LNCaP clone FGC (cell line): ENCODE results near the gene RPS6KA4.

ENCODE experiments used
- DNase-seq: peaks from one replicate; pipeline ENCODE4 v3.0.0-alpha.2; 2011; ENCODE audit warnings: low read depth
- H3K4me3 ChIP-seq: 2 replicates; pipeline ENCODE4 v1.5.1; 2011; ENCODE audit warnings: mild to moderate bottlenecking, low read depth, low read length, control low read depth
- CTCF ChIP-seq: IDR thresholded peaks from 2 replicates; pipeline ENCODE4 v1.5.1; 2012; ENCODE audit warnings: mild to moderate bottlenecking; ENCODE audit not compliant: control insufficient read depth, insufficient read depth; ENCODE audit errors: extremely low read depth

RPS6KA4 gene

GRCh38 chr11:64390558-64390957, 31.6 kb downstream of the RPS6KA4 start:
- no peak for DNase-seq
- TF ChIP-seq CTCF = no peak
- H3K4me3 ChIP-seq = no peak overlapping the region

- no peak for DNase-seq
- H3K4me3 ChIP-seq = no peak overlapping the region
- TF ChIP-seq CTCF = no peak
These were observed 32.9 kb downstream of the RPS6KA4 start for GRCh38 chr11:64391839-64392238.

- H3K4me3 ChIP-seq = no peak overlapping the region
- no peak for TF ChIP-seq CTCF
- no peak for DNase-seq
These were observed 36.6 kb downstream of the RPS6KA4 start for GRCh38 chr11:64395545-64396078.

- H3K4me3 ChIP-seq = no peak overlapping the region
- DNase-seq = no peak
- no peak for TF ChIP-seq CTCF
These were observed 37.2 kb downstream of the RPS6KA4 start for GRCh38 chr11:64396079-64396591.

- DNase-seq = no peak
These were observed 41.1 kb downstream of the RPS6KA4 start for GRCh38 chr11:64400102-64400501.

GRCh38 chr11:64400667-64401066, 41.7 kb downstream of the RPS6KA4 start:
- TF ChIP-seq CTCF = no peak
- no peak overlapping the region for H3K4me3 ChIP-seq
- peak; percentile 69 for DNase-seq

More at GRCh38 chr11:64400102-64400501, 41.1 kb downstream of the RPS6KA4 start:
- no peak for TF ChIP-seq CTCF
- H3K4me3 ChIP-seq = no peak overlapping the region

- no peak overlapping the region for H3K4me3 ChIP-seq
- no peak for TF ChIP-seq CTCF
- DNase-seq = no peak
These were observed 42.8 kb downstream of the RPS6KA4 start for GRCh38 chr11:64401775-64402174.
